Keratinocyte (primary cell): ENCODE results near the gene ZHX3. TPM values are rescaled to one million over a fixed set of nuclear protein-coding genes. Genes with fewer than 3 reads are reported as not detected.

Source experiments
- DNase-seq: peaks from one replicate; pipeline ENCODE4 v3.0.0-alpha.2; 2011; ENCODE audit warnings: low read depth, missing footprints, low spot score
- FAIRE-seq: peaks from 2 replicates; lab custom pipeline; 2011; peaks lifted over from hg19 to GRCh38; lab: Jason Lieb, UNC
- H2AFZ ChIP-seq: 2 replicates; pipeline ENCODE4 v1.6.0; 2012; ENCODE audit warnings: low read length, control low read depth, inconsistent platforms; ENCODE audit not compliant: control insufficient read depth
- H3K27ac ChIP-seq: 2 replicates; pipeline ENCODE4 v1.5.1; 2011; ENCODE audit warnings: low read length; ENCODE audit not compliant: control insufficient read depth, insufficient read depth
- H3K27me3 ChIP-seq: 3 replicates; pipeline ENCODE4 v1.6.0; 2011; ENCODE audit warnings: low read length; ENCODE audit not compliant: control insufficient read depth, insufficient read depth; ENCODE audit errors: extremely low read depth
- H3K36me3 ChIP-seq, 2 experiments: 2 replicates in 1 of 2; 3 replicates in 1 of 2; pipeline ENCODE4 v1.5.1; 2011; ENCODE audit warnings: low read length in 2 of 2, mild to moderate bottlenecking in 1 of 2; ENCODE audit not compliant: control insufficient read depth in 2 of 2, insufficient read depth in 2 of 2; ENCODE audit errors: extremely low read depth in 1 of 2
- H3K4me1 ChIP-seq: 3 replicates; pipeline ENCODE4 v1.5.1; 2011; ENCODE audit warnings: low read length; ENCODE audit not compliant: control insufficient read depth, insufficient read depth; ENCODE audit errors: extremely low read depth
- H3K4me2 ChIP-seq: 3 replicates; pipeline ENCODE4 v1.6.0; 2011; ENCODE audit warnings: low read depth, low read length; ENCODE audit not compliant: control insufficient read depth, insufficient read depth; ENCODE audit errors: extremely low read depth
- H3K4me3 ChIP-seq, 3 experiments: fragments of 200-600 bp in 1 of 3; sonication (generic) in 1 of 3; 2 replicates in 2 of 3; 3 replicates in 1 of 3; pipeline ENCODE4 v1.5.1; 2011 to 2016; ENCODE audit warnings: low read length in 3 of 3, mild to moderate bottlenecking in 3 of 3, control low read depth in 2 of 3, inconsistent platforms in 1 of 3, low read depth in 1 of 3, mixed read lengths in 1 of 3, mixed run types in 1 of 3, moderate library complexity in 1 of 3; ENCODE audit not compliant: control insufficient read depth in 2 of 3, insufficient read depth in 2 of 3; ENCODE audit errors: extremely low read depth in 1 of 3
- H3K79me2 ChIP-seq: 2 replicates; pipeline ENCODE4 v1.6.0; 2012; ENCODE audit warnings: low read length; ENCODE audit not compliant: control insufficient read depth, insufficient read depth
- H3K9ac ChIP-seq: 3 replicates; pipeline ENCODE4 v1.6.0; 2011; ENCODE audit warnings: low read length; ENCODE audit not compliant: control insufficient read depth, insufficient read depth; ENCODE audit errors: extremely low read depth
- H3K9me1 ChIP-seq: 3 replicates; pipeline ENCODE4 v1.6.0; 2011; ENCODE audit warnings: low read length; ENCODE audit not compliant: control insufficient read depth, insufficient read depth; ENCODE audit errors: extremely low read depth
- H3K9me3 ChIP-seq: 2 replicates; pipeline ENCODE4 v1.5.1; 2012; ENCODE audit warnings: low read depth, low read length; ENCODE audit not compliant: control insufficient read depth
- H4K20me1 ChIP-seq: 3 replicates; pipeline ENCODE4 v1.6.0; 2011; ENCODE audit warnings: low read length; ENCODE audit not compliant: control insufficient read depth, insufficient read depth; ENCODE audit errors: extremely low read depth
- EZH2 ChIP-seq: IDR thresholded peaks from one replicate; pipeline ENCODE4 v1.6.1; 2012; ENCODE audit warnings: inconsistent platforms, mild to moderate bottlenecking, low read length, moderate library complexity
- dilution Hi-C: fragments of 300-500 bp; cut with MboI; formaldehyde crosslinking; loops from one replicate; pipeline ENCODE4 v1.7.0; 2020; ENCODE audit warnings: low sequenced_read_pairs; ENCODE audit not compliant: extremely low pct_ligation_motif_present
- polyA plus RNA-seq, 5 experiments: library from polyadenylated mRNA; depleted of rRNA in 3 of 5; stranded (reverse) in 3 of 5; stranded (forward) in 1 of 5; unstranded in 1 of 5; fragments of >200 nt; gene quantifications; 1 replicate in 1 of 5; 2 replicates in 3 of 5; 3 replicates in 1 of 5; pipeline versions ENCODE4 v1.2.1 to v1.2.3, GENCODE V29; 2011 to 2012; ENCODE audit warnings: missing spikeins in 2 of 5, low read depth in 1 of 5, low replicate concordance in 1 of 5
- TF ChIP-seq, protein P1 (sequence below), 3 experiments: IDR thresholded peaks in 1 of 3; conservative IDR thresholded peaks in 1 of 3; optimal IDR thresholded peaks in 1 of 3; 2 replicates in 2 of 3; 3 replicates in 1 of 3; pipeline versions ENCODE3 to v1.5.1; 2011; ENCODE audit warnings: low read length in 3 of 3, mild to moderate bottlenecking in 3 of 3, moderate library complexity in 2 of 3, control low read depth in 1 of 3, inconsistent platforms in 1 of 3; ENCODE audit not compliant: insufficient read depth in 2 of 3; ENCODE audit errors: extremely low read depth in 1 of 3

ZHX3 gene
- polyA plus RNA-seq, 1 donor (not counting 4 experiments of a cell fraction or from before 2014, with no cell fraction given) = 16.5 TPM

GRCh38 chr20:41306061-41306727, 11.3 kb downstream of the ZHX3 start:
- DNase-seq (no peak), FAIRE-seq (no peak)
- no peak overlapping the region for H3K9ac ChIP-seq
- no peaks in the 10 kb centered on the region for H3K27me3 ChIP-seq
- TF ChIP-seq, protein P1, sequence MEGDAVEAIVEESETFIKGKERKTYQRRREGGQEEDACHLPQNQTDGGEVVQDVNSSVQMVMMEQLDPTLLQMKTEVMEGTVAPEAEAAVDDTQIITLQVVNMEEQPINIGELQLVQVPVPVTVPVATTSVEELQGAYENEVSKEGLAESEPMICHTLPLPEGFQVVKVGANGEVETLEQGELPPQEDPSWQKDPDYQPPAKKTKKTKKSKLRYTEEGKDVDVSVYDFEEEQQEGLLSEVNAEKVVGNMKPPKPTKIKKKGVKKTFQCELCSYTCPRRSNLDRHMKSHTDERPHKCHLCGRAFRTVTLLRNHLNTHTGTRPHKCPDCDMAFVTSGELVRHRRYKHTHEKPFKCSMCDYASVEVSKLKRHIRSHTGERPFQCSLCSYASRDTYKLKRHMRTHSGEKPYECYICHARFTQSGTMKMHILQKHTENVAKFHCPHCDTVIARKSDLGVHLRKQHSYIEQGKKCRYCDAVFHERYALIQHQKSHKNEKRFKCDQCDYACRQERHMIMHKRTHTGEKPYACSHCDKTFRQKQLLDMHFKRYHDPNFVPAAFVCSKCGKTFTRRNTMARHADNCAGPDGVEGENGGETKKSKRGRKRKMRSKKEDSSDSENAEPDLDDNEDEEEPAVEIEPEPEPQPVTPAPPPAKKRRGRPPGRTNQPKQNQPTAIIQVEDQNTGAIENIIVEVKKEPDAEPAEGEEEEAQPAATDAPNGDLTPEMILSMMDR (optimal IDR thresholded peaks at IDR 0.05 in 1 of 3, IDR thresholded peaks at IDR 0.05 in 1 of 3, conservative IDR thresholded peaks at IDR 0.05 in 1 of 3; ENCODE audit: extremely low read depth in 1 of 3, insufficient read depth in 2 of 3, low read length in 3 of 3) = no peak
- TF ChIP-seq EZH2 = no peak
- no peaks in the 10 kb centered on the region for H3K36me3 ChIP-seq
- H2AFZ ChIP-seq = no peak overlapping the region
- dilution Hi-C loops = no loop called here
- H3K27ac ChIP-seq = no peak overlapping the region
- no peaks in the 10 kb centered on the region for H3K9me1 ChIP-seq
- H4K20me1 ChIP-seq = no peaks in the 10 kb centered on the region
- H3K4me3 ChIP-seq = no peak overlapping the region
- peaks cover 24% of the 10 kb centered on the region for H3K4me1 ChIP-seq
- H3K9me3 ChIP-seq = no peaks in the 10 kb centered on the region
- H3K79me2 ChIP-seq = peaks cover 50% of the 10 kb centered on the region
- H3K4me2 ChIP-seq = no peak overlapping the region

- Histone ChIP-seq H4K20me1 (no peaks in the 10 kb centered on the region), H3K4me1 (peaks cover 17% of the 10 kb centered on the region), H3K27me3 (no peaks in the 10 kb centered on the region), H3K9me1 (no peaks in the 10 kb centered on the region), H3K4me3 (no peak overlapping the region), H2AFZ (no peak overlapping the region), H3K36me3 (no peaks in the 10 kb centered on the region), H3K9ac (no peak overlapping the region), H3K4me2 (no peak overlapping the region), H3K9me3 (no peaks in the 10 kb centered on the region), H3K79me2 (peaks cover 53% of the 10 kb centered on the region), H3K27ac (no peak overlapping the region)
- no peak for DNase-seq
- TF ChIP-seq EZH2 = no peak
- TF ChIP-seq, protein P1 (optimal IDR thresholded peaks at IDR 0.05 in 1 of 3, IDR thresholded peaks at IDR 0.05 in 1 of 3, conservative IDR thresholded peaks at IDR 0.05 in 1 of 3; ENCODE audit: extremely low read depth in 1 of 3, insufficient read depth in 2 of 3, low read length in 3 of 3) = no peak
- dilution Hi-C loops = no loop called here
- FAIRE-seq = no peak
These were observed 13.0 kb downstream of the ZHX3 start for GRCh38 chr20:41304424-41305079.
